Left ventricle myocardium inferior (tissue), 1 donor: Measurements from ENCODE around the gene SOX13. TPM values are rescaled to one million over a fixed set of nuclear protein-coding genes. Genes with fewer than 3 reads are reported as not detected.
A peak's percentile ranks its signal among the peaks of the same experiment; 100 is the strongest.

ENCODE experiments used
- DNase-seq: peaks from one replicate; pipeline ENCODE4 v3.0.0-alpha.2; 2020
- H3K27ac ChIP-seq: fragments of 200-600 bp; replicated peaks from 2 replicates; pipeline ENCODE4 v1.8.0; 2021
- H3K27me3 ChIP-seq: fragments of 200-600 bp; 2 replicates; pipeline ENCODE4 v1.8.0; 2021; ENCODE audit warnings: low read depth
- H3K36me3 ChIP-seq: fragments of 200-600 bp; 2 replicates; pipeline ENCODE4 v1.8.0; 2021
- H3K4me1 ChIP-seq: fragments of 200-600 bp; 2 replicates; pipeline ENCODE4 v1.8.0; 2021
- H3K4me3 ChIP-seq: fragments of 200-600 bp; 2 replicates; pipeline ENCODE4 v1.8.0; 2021; ENCODE audit warnings: mild to moderate bottlenecking, moderate library complexity
- H3K9me3 ChIP-seq: fragments of 200-600 bp; replicated peaks from 2 replicates; pipeline ENCODE4 v1.8.0; 2021
- CTCF ChIP-seq: fragments of 200-600 bp; IDR thresholded peaks from 2 replicates; pipeline ENCODE4 v1.8.0; 2021; ENCODE audit warnings: antibody characterized with exemption, mild to moderate bottlenecking, borderline replicate concordance
- intact Hi-C: fragments of 100-400 bp; cut with micrococcal nuclease; formaldehyde crosslinking; loops from one replicate; pipeline ENCODE4 v1.11.0; 2022
- total RNA-seq: library from RNA; stranded (reverse); fragmentation: NEBNext Ultra II Directional; extraction: Animal tissue kit (Norgen Biotek cat#: 25700); gene quantifications from one replicate; pipeline ENCODE4 v1.2.1, GENCODE V29; 2021
- donor health status: DM: no; HTN: yes; CAD: no; lungs with severe emphysema.

The SOX13 gene
- total RNA-seq, 1 donor from 2014 or later: 13.1 TPM

GRCh38 chr1:204092632-204093420 is 19.9 kb downstream of the SOX13 start:
- no peak for TF ChIP-seq CTCF
- Histone ChIP-seq H3K27me3 (no peaks in the 10 kb centered on the region), H3K4me1 (peaks cover 90% of the 10 kb centered on the region), H3K4me3 (no peak overlapping the region), H3K9me3 (no peaks in the 10 kb centered on the region), H3K27ac (peak overlapping the region; percentile 86), H3K36me3 (no peaks in the 10 kb centered on the region)
- intact Hi-C loops: no loop called here
- no peak for DNase-seq

GRCh38 chr1:204093421-204093717 is 20.5 kb downstream of the SOX13 start:
- Histone ChIP-seq H3K36me3 (no peaks in the 10 kb centered on the region), H3K9me3 (no peaks in the 10 kb centered on the region), H3K27me3 (no peaks in the 10 kb centered on the region), H3K27ac (peak overlapping the region; percentile 86), H3K4me3 (no peak overlapping the region), H3K4me1 (peaks cover 85% of the 10 kb centered on the region)
- no peak for DNase-seq
- intact Hi-C loops: no loop called here
- no peak for TF ChIP-seq CTCF

DNA sequence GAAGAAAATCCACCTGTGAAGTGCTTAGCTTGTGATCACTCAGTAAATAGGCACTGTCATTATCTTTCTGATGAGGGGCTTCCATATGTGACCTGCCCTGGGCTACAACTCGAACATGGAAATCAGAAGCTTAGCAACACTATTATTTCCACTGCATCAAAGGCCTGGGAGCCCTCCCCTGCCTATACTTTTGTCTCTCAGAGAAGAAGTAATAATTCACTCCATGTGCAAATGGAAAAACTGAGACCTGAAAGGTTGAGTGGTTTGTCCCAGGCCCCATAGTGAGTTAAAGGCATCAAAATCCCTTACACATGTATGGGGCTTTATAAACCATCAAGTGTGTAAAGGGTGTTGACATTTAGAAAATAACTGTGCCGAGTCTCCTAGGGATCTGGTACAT is 20.9 kb downstream of the SOX13 start:
- intact Hi-C loops: no loop called here
- no peaks in the 10 kb centered on the region for H3K36me3 ChIP-seq
- no peaks in the 10 kb centered on the region for H3K27me3 ChIP-seq
- TF ChIP-seq CTCF: no peak
- no peak overlapping the region for H3K4me3 ChIP-seq
- peaks cover 81% of the 10 kb centered on the region for H3K4me1 ChIP-seq
- peak overlapping the region; percentile 86 for H3K27ac ChIP-seq
- no peaks in the 10 kb centered on the region for H3K9me3 ChIP-seq
- DNase-seq: no peak

GRCh38 chr1:204094313-204094729 is 21.4 kb downstream of the SOX13 start:
- Histone ChIP-seq H3K9me3 (no peaks in the 10 kb centered on the region), H3K4me3 (no peak overlapping the region), H3K36me3 (no peaks in the 10 kb centered on the region), H3K4me1 (peaks cover 75% of the 10 kb centered on the region), H3K27me3 (no peaks in the 10 kb centered on the region), H3K27ac (peak overlapping the region; percentile 86)
- intact Hi-C loops: no loop called here
- TF ChIP-seq CTCF: no peak
- DNase-seq: no peak

DNA sequence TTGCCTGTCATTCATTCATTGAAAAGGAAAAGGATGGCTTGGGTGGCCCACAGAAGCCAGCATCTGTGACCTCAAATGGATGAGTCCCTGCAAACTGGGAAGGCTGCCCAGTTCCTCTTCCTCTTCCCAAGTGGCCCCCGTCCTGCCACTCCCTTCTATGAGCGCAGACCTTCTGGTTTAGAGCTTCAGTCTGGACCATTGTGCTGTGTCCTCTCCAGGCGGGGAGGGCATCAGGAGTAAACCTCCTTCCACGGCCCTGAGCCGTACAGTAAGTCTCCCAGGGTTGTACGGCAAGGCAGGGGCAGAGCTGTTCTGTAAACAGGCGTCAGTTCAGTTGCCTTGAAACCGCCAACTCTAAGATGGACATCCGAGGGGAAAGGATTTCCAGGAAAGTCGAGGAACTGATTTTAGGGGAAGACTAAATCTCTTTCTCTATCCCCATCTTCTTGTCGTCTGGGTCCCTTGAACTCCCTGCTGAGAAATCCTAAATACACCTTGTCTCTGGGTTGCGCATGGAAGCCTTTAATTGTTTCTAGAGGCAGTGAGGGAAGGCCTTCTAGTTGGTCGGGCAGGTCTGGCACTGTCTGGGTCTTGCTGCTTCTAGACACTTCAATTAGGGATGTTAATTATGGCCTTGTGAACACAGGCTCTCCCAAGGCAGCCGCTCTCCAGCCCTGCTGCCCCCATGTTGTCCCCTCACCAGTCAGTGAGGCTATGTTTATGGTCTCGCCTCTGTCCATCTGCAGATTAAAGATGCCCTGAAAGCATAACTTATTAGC is 22.1 kb downstream of the SOX13 start:
- intact Hi-C loops: no loop called here

More for the DNA sequence above, 22.1 kb downstream of the SOX13 start:
- H3K27ac ChIP-seq: peak overlapping the region; percentile 86
- peak; percentile 34 for DNase-seq
- no peaks in the 10 kb centered on the region for H3K36me3 ChIP-seq
- no peaks in the 10 kb centered on the region for H3K9me3 ChIP-seq
- TF ChIP-seq CTCF: no peak
- no peak overlapping the region for H3K4me3 ChIP-seq
- peaks cover 74% of the 10 kb centered on the region for H3K4me1 ChIP-seq
- no peaks in the 10 kb centered on the region for H3K27me3 ChIP-seq
